GM21576 (cell line): ENCODE data around the gene ASMTL.
"Not testable (repeated sequence)": the region's sequence is repeated elsewhere in the genome, so short reads cannot be mapped to it uniquely, and the experiment has no call there.

ENCODE experiments used
- ATAC-seq: cut with Tn5 transposase; IDR thresholded peaks from one replicate; pipeline ENCODE4 v1.9.1; 2021; ENCODE audit warnings: mild to moderate bottlenecking, moderate library complexity; ENCODE audit not compliant: unreplicated experiment

ASMTL gene

GRCh38 chrX:1416327-1416784, 36.4 kb downstream of the ASMTL start:
- ATAC-seq, result no peak

- no peak for ATAC-seq
These were observed 40.1 kb downstream of the ASMTL start for GRCh38 chrX:1412551-1413161.

GRCh38 chrX:1411326-1411725, 41.4 kb downstream of the ASMTL start:
- ATAC-seq, result no peak

- no peak for ATAC-seq
These were observed 45.7 kb downstream of the ASMTL start for GRCh38 chrX:1407035-1407434.

GRCh38 chrX:1405769-1406168, 46.9 kb downstream of the ASMTL start:
- ATAC-seq, result not testable (repeated sequence)

- not testable (repeated sequence) for ATAC-seq
These were observed 48.8 kb downstream of the ASMTL start for GRCh38 chrX:1403867-1404266.

- no peak for ATAC-seq
These were observed 49.5 kb downstream of the ASMTL start for GRCh38 chrX:1403228-1403627.

GRCh38 chrX:1401611-1402430, 50.9 kb downstream of the ASMTL start:
- ATAC-seq, result no peak

GRCh38 chrX:1400742-1401471, 51.8 kb downstream of the ASMTL start:
- no peak for ATAC-seq

GRCh38 chrX:1400049-1400448, 52.7 kb downstream of the ASMTL start:
- ATAC-seq, result no peak

- no peak for ATAC-seq
These were observed 54.0 kb downstream of the ASMTL start for GRCh38 chrX:1398431-1399340.

- no peak for ATAC-seq
These were observed 55.1 kb downstream of the ASMTL start for GRCh38 chrX:1397441-1398270.

- ATAC-seq, result no peak
These were observed 55.7 kb downstream of the ASMTL start for GRCh38 chrX:1397001-1397400.

GRCh38 chrX:1395646-1396216, 57.0 kb downstream of the ASMTL start:
- ATAC-seq, result no peak

GRCh38 chrX:1394731-1395501, 57.8 kb downstream of the ASMTL start:
- no peak for ATAC-seq

GRCh38 chrX:1393871-1394615, 58.7 kb downstream of the ASMTL start:
- no peak for ATAC-seq

GRCh38 chrX:1392376-1393068, 60.2 kb downstream of the ASMTL start:
- ATAC-seq, result peak; percentile 15
